ENCODE data around the gene SNURF. TPM values are rescaled to one million over a fixed set of nuclear protein-coding genes. Genes with fewer than 3 reads are reported as not detected.

SNURF gene
- total and polyA plus RNA-seq, 2 of the 4 experiments (the other 2 are of a cell fraction): 6.5 to 8.1 TPM

- TF ChIP-seq MXI1 (IDR thresholded peaks at IDR 0.05; ENCODE audit: borderline replicate concordance, low read depth, low read length): no peak
- TF ChIP-seq NFE2L2 (IDR thresholded peaks at IDR 0.05; ENCODE audit: low read depth, low read length): no peak
- no peak for TF ChIP-seq BHLHE40 (IDR thresholded peaks at IDR 0.05; ENCODE audit: low read depth, low read length)
- no peak for TF ChIP-seq POLR2A (IDR thresholded peaks at IDR 0.05; ENCODE audit: low read depth, low read length)
- no peak for TF ChIP-seq RFX5 (IDR thresholded peaks at IDR 0.05; ENCODE audit: low read depth, low read length)
- TF ChIP-seq CTCF (conservative IDR thresholded peaks at IDR 0.05; ENCODE audit: low read depth, low read length): no peak
- TF ChIP-seq RCOR1 (IDR thresholded peaks at IDR 0.05; ENCODE audit: insufficient replicate concordance, low read length): no peak
- no peak for TF ChIP-seq CHD1 (IDR thresholded peaks at IDR 0.05; ENCODE audit: low read depth, low read length)
- TF ChIP-seq ELK1 (IDR thresholded peaks at IDR 0.05; ENCODE audit: borderline replicate concordance, low read depth, low read length): no peak
- no peak for TF ChIP-seq USF2 (IDR thresholded peaks at IDR 0.05; ENCODE audit: low read depth, low read length)
- TF ChIP-seq FOS (IDR thresholded peaks at IDR 0.05; ENCODE audit: low read depth, low read length): no peak
- TF ChIP-seq MAFK (IDR thresholded peaks at IDR 0.05; ENCODE audit: low read depth, low read length): no peak
- no peak for TF ChIP-seq SMC3 (IDR thresholded peaks at IDR 0.05; ENCODE audit: low read depth, low read length)
- H4K8ac ChIP-seq (ENCODE audit: low read depth in 2 of 2, low read length in 2 of 2): no peak overlapping the region
- no peak overlapping the region for H2AK5ac ChIP-seq (ENCODE audit: low read depth, low read length)
- no peak overlapping the region for H3K4me3 ChIP-seq (ENCODE audit: insufficient read depth, low read depth, low read length)
- no peaks in the 10 kb centered on the region for H3K27me3 ChIP-seq (ENCODE audit: control insufficient read depth, insufficient read depth, low read length)
- H4K5ac ChIP-seq (ENCODE audit: low read depth, low read length): no peak overlapping the region
- no peak for ATAC-seq (ENCODE audit: low read depth)
- no peak overlapping the region for H2BK15ac ChIP-seq (ENCODE audit: low read depth, low read length)
- H3K14ac ChIP-seq (replicated peaks; ENCODE audit: low read depth, low read length): no peak overlapping the region
- no peaks in the 10 kb centered on the region for H3K4me1 ChIP-seq (ENCODE audit: control insufficient read depth, insufficient read depth, low read length)
- peaks cover 3% of the 10 kb centered on the region for H3K9me3 ChIP-seq (ENCODE audit: control insufficient read depth, insufficient read depth, low read length)
- no CpG with 5 or more reads among the region's 14 CpGs for WGBS, 2 experiments (ENCODE audit: extremely low coverage in 2 of 2, insufficient read length in 1 of 2)
- no peak overlapping the region for H2AFZ ChIP-seq (replicated peaks; ENCODE audit: low read length, poor library complexity)
- no peak overlapping the region for H3K18ac ChIP-seq (ENCODE audit: low read depth, low read length)
- no peaks in the 10 kb centered on the region for H3K79me1 ChIP-seq (ENCODE audit: low read depth in 1 of 2, low read length in 2 of 2)
- ChIA-PET CTCF (no interaction called here), POLR2A (ENCODE audit: unreplicated experiment) (no interaction called here)
- H3K4ac ChIP-seq (ENCODE audit: low read depth, low read length): no peak overlapping the region
- no peak overlapping the region for H2AK9ac ChIP-seq (replicated peaks; ENCODE audit: low read depth, low read length, poor library complexity)
- no peaks in the 10 kb centered on the region for H4K20me1 ChIP-seq (ENCODE audit: insufficient read depth, low read length)
- H3K23ac ChIP-seq (ENCODE audit: low read depth, low read length): no peak overlapping the region
- H2BK5ac ChIP-seq (ENCODE audit: low read depth, low read length, poor library complexity, severe bottlenecking): no peak overlapping the region
- in situ Hi-C loops (cut with MboI; ENCODE audit: low sequenced_read_pairs) (no loop called here), intact Hi-C loops (cut with micrococcal nuclease) (no loop called here), dilution Hi-C loops (cut with HindIII; ENCODE audit: low sequenced_read_pairs, unreplicated experiment) (no loop called here)
- H3K36me3 ChIP-seq (ENCODE audit: control insufficient read depth, insufficient read depth, low read length): peaks cover 4% of the 10 kb centered on the region; the same call in 1 of the 2 replicates
- no peak overlapping the region for H2BK120ac ChIP-seq (ENCODE audit: low read depth, low read length)
- no peaks in the 10 kb centered on the region for H3K9me1 ChIP-seq (ENCODE audit: insufficient read depth, low read length)
- H3K4me2 ChIP-seq (ENCODE audit: low read depth, low read length): no peak overlapping the region
- no peak overlapping the region for H3K56ac ChIP-seq (ENCODE audit: extremely low read depth, insufficient read depth, low read length)
- no peak overlapping the region for H2BK20ac ChIP-seq (ENCODE audit: low read depth, low read length)
- BruUV-seq (replicated peaks): no TSS peak
- DNase-seq: no peak
- no peak overlapping the region for H3K27ac ChIP-seq (ENCODE audit: insufficient read depth, low read length)
- no peak overlapping the region for H4K91ac ChIP-seq (ENCODE audit: insufficient read depth, low read depth, low read length)
- H3K9ac ChIP-seq (ENCODE audit: low read depth, low read length): no peak overlapping the region
Measured at GRCh38 chr15:24917431-24917830, 37.4 kb upstream of the SNURF start.
